HG02642 (cell line): ENCODE data around the gene SDHAF2.
A peak's percentile ranks its signal among the peaks of the same experiment; 100 is the strongest.
"Not testable (repeated sequence)": the region's sequence is repeated elsewhere in the genome, so short reads cannot be mapped to it uniquely, and the experiment has no call there.

Experiments
- ATAC-seq: cut with Tn5 transposase; IDR thresholded peaks from one replicate; pipeline ENCODE4 v1.9.1; 2021; ENCODE audit warnings: mild to moderate bottlenecking; ENCODE audit not compliant: unreplicated experiment, poor library complexity

SDHAF2 gene

DNA sequence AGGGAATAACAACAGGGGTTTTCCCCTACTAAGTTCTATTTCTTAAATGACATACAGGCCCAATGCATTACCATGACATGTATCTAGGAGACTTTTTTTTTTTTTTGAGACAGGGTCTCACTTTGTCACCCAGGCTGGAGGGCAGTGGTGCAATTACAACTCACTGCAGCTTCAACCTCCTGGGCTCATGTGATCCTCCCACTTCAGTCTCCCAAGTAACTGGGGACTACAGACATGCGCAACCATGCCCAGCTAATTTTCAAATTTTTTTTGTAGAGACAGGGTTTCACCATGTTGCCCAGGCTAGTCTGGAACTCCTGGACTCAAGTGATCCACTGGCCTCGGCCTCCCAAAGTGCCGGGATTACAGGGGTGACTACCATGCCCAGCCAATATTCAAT lies 7.7 kb upstream of the SDHAF2 start:
- ATAC-seq = no peak

DNA sequence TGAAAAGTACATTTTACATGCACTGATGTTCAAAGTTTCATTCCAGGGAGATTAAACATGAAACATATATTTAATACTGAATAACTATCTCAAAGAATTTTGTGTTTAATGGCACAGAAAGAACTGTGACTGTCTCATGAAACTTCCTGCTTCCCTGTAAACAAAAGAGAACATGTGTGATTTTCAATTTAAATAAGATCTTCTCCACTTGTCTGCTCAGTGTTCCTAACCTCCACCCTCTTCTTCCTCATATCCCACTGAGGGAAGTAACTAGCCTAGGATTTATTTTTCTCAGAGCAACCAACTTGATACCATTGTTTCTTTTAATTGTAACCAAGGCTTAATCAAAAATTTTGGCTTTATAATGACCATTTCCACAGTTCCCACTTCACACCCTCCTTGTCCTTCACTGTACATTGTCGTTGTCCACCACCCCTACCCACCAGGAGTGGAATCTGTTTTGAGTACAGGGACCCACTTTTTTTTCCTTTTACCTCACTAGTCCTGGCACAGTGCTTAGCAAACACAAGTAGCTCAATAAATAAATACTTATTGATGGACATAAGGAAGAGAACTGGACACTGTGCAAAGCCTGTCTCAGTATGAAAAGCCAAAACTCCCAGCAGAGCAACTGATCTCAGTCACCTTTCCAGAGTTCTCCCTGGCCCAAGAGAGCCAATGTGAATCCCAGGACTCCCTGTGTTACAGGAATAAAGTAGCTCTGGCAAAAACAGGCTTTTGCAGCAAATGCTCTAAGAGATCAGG lies 4.4 kb upstream of the SDHAF2 start:
- no peak for ATAC-seq

DNA sequence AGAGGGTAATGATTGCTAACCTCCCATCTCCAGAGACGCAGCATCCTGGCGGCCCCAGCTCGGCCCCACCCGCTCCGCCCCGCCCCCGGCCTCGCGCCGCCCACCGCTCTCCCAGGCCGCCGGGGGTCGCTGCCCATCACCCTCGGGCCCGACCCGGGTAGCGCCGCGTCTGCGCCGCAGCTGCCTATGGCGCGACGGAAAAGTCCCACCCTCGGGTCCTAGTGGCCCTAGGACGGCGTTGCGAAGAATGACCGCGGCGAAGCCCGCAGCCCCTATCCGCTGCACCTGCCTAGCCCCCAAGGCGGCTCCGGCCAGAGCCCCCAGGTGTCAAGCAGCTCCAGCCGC lies 606 bp upstream of the SDHAF2 start:
- ATAC-seq = peak; percentile 62

DNA sequence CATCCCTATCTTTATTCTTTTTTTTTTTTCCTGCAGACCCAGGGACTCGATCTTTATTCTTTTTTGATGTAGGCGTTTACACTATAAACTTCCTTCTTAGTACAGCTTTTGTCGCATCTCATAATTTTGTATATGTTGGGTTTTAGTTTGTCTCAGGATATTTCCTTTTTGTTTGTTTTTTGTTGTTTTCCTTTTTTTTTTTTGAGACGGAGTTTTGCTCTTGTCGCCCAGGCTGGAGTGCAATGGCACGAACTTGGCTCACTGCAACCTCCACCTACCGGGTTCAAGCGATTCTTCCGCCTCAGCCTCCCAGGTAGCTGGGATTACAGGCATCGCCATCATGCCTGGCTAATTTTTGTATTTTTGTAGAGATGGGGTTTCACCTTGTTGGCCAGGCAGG lies 915 bp downstream of the SDHAF2 start:
- not testable (repeated sequence) for ATAC-seq

DNA sequence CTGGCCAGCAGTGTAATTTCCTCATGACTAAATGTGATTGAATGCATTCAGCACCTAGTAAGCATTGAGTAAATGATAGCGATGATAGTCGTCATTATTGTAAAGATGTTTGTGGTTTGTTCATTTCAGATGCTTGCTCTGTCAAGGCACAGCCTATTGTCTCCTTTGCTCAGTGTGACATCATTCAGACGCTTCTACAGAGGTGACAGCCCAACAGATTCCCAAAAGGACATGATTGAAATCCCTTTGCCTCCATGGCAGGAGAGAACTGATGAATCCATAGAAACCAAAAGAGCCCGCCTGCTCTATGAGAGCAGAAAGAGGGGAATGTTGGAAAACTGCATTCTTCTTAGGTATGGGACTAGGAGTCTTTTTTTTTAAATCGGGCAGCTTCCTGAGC lies 7.6 kb downstream of the SDHAF2 start:
- no peak for ATAC-seq

DNA sequence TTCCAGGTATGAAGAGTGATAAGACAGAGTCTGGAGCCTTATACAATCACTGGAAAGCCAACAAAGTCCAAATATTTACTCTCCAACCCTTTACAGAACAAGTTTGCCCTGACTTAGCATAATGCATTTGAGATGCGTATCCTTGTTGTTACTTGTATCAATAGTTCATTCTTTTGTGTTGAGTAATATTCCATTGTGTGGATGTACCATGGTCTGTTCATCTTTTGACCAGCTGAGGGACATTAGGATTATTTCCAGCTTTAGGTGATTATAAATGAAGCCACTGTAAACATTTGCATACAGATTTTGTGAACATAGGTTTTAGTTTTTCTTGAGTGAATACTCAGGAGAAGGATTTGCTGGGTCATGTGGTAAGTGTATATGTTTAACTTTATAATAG lies 9.7 kb downstream of the SDHAF2 start:
- ATAC-seq = no peak

DNA sequence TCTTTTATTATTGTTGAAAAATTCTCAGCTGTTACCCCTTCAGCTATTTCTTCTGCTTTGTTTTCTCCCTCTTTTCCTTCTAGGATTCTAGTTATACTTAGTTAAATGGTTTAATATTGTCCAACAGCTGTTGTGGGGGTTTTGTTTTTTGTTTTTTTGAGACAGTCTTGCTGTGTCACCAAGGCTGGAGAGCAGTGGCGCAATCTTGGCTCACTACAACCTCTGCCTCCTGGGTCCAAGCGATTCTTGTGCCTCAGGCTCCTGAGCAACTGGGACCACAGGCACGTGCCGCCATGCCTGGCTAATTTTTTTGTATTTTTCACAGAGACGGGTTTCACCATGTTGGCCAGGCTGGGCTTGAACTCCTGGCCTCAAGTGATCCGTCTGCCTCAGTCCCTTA lies 12.7 kb downstream of the SDHAF2 start:
- ATAC-seq = no peak

DNA sequence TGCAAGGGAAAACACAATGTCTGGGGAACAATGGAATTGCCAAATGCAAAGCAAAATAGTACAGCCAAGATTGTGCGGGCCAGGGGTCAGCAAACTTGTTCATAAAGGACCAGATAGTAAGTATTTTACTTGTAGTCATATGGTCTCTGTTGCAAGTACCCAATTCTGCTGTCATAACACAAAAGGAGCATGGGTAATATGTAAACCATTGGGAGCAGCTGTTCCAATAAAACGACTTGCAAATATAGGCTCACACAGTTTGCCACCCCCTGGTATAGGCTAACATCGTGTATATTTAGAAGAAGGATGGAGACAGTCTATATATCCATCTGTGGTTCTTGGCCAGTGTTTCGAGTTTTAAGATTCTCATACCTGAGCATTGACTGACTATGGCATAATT lies 15.6 kb downstream of the SDHAF2 start:
- no peak for ATAC-seq

DNA sequence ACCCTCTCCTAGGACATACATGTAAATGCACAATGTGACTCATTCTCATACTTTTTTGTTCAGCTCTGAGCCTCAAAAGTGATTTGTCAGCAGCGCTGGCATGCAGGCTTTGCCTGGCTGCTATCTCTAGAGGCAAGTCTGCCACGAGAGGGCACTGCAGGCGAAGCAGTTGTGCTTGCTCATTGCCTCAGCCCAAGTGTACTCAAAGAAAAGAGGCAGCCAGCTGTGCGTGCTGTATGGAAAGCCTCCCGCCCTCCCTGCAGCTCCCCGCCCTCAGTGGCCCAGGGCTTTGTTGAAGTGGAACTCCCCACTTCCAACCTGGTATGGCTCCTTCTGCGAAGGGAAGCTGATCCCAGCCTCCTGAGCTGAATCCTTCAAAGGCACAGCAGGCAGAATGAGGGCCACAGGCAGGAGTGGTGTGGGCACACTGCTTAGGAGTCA lies 16.3 kb downstream of the SDHAF2 start:
- peak; percentile 78 for ATAC-seq

DNA sequence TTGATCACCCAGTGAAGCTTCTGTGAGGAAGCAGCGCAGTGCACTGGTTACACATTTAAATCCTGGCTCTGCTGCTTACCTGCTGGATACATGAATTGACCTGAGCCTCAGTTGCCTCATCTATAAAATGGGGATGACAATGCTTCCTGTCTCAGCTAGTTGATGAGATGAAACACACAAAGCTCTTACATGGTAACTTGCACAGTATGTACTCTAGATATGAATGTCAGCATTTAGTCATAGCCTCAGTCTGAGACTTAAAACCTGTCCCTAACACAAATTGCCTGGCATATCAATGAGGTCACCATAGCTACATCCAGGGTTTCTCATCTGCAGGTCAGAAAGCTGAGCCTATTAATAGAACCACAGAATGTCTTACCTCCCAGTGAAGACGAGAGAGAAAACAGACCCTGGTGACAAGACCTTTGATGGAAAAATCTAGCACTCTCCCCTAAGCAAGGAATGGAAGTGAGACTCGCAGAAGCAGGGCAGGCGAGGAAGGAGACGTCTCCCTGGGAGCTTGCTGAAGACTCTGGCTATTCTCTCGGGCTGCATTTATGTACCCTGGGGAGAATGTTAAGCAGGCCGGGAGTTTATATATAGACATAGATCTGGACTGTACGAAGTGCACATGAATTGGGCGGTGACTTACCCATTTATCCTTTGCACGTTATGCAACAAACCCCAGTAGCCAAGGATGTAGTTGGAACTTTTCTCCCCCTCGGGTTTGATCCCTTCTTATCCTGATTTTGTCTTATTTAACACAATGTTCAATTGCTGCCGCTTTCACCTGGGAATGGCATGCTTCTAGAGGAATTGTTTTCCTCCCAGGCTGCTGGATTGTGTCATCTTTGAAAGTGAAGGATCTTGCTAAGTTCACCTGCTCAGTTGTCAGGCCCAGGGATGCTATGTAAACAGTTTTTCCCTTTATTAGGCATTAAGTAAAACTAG lies 18.0 kb downstream of the SDHAF2 start:
- no peak for ATAC-seq

DNA sequence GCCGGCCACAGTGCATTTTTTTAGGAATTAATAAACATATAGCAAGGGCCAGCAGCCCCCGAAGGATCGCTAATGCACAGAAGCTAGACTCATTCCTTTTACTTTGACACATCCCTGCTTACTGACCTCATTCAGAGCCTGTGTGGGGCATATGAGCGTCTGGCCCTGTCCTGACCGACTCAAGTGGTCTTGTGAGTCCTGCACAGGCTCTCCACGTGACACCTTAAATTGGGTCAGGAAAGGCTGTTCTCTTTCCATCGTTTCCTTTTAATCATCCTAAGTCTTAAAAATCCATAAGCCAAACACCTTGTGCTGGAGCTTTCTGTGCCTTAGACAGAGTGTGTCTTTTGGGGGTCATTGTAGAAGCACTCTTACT lies 18.6 kb downstream of the SDHAF2 start:
- ATAC-seq = no peak

DNA sequence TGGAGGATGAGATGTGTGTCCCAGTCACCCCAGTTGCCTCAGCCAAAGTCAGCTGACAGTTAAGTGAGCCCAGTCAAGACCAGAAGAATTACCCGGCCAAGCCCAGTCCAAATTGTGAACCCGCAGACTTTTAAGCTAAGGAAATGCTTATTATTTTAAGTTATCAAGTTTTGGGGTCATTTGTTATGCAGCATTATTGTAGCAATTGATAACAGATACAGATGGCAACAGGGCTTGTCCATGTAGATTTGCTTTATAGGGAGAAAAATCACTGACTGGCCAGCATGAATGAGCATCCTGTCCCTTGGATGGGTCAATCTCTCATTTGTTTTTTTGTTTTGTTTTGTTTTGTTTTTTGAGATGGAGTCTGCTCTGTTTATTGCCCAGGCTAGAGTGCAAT lies 22.9 kb downstream of the SDHAF2 start:
- ATAC-seq = no peak

DNA sequence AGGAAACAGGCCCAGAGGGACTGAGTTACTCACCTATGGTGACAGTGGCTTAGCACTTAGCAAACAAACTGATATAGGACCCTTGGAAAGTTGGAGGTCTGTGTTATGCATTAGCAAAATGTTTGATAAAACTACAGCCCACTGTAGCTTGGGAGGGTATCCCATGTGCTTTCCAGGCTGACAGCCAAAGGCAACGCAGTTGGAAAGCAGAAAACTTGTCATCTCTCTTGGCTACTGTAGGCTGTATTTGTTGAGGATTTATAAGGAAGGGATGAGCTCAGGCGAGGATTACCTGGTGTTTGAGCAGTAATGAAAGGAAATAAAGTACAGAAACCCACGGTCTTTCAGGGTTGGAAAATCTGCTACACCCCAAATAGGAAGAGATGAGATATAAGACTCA lies 23.8 kb downstream of the SDHAF2 start:
- no peak for ATAC-seq

DNA sequence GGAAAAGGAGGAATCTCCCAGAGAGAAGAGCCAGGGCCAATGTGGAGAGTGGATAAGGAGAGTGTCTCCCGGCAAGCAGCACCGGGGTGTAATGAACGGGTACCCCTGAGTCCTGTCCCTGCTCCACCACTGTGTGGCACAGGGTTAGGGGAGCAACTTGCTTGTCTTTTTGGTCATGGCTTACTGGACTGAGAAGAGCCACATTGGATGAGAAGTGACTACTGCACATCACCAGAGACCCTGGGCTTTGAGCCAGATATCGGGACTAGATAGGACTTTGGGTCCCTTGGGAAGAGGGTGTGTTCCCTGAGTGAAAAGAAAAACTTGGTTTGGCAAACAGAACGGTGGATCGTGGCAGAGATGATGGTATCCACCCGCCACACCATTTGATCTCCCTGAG lies 24.6 kb downstream of the SDHAF2 start:
- ATAC-seq = no peak

DNA sequence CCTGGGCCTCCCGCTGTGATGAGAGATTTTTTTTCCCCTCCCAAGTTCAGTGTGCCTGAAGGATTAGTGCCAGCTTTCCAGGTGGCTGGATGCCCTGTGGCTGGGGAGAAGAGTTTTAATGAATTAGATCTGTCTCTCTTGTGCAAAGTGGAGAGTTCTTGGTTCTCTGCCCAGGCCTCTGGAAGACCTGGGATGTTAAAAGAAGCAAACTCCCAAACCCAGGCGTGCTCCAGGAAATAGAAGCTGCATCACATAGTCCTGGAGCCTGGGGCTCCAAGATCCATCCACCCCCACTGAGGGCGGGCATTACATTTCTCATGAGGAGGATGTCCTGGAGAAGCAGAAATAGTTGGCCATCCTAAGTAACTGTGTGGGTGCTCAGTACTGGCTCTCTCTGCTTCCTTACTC lies 30.6 kb downstream of the SDHAF2 start:
- no peak for ATAC-seq

DNA sequence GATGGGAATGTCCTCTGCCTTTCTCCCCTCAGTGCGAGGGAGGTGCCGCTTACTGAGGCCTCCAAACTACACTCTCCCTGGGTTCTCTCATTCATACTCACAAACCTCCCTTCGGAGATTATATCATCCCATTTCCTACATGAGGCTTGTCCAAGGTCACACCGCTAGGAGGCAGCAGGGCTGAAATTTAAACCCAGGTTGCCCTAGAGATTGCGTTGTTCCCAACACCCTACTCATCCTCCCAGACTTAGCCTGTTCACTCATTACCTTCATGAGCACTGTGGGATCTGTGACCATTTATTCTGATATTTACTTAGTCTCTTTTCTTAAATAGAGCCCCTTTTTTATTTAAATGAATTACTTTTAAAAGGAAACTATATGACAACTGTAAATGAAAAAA lies 31.1 kb downstream of the SDHAF2 start:
- ATAC-seq = no peak

DNA sequence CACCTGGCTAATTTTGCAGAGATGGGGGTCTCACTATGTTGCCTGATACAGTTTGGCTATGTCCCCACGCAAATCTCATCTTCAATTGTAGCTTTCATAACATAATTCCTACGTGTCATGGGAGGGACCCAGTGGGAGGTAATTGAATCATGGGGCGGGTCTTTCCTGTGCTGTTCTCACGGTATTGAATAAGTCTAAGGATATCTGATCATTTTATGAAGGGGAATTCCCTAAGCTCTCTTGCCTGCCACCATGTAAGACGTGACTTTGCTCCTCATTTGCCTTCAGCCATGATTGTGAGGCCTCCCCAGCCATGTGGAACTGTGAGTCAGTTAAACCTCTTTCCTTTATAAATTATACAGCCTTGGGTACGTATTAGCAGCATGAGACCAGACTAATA lies 37.7 kb downstream of the SDHAF2 start:
- ATAC-seq = not testable (repeated sequence)

DNA sequence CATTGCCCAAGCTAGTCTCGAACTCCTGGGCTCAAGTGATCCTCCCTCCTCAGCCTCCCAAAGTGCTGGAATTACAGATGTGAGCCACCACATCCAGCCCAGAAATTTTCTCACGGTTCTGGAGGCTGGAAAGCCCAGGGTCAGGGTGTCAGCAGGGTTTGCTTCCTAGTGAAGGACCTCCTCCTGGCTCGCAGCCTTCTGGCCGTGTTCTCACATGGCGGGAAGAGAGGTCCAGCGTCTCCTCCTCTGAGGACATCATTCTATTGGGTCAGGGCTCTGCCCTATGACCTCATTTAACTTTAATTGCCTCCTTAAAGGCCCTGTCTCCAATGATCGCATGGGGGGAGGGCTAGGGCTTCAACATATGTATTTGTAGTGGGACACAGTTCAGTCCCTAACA lies 38.1 kb downstream of the SDHAF2 start:
- ATAC-seq = no peak

DNA sequence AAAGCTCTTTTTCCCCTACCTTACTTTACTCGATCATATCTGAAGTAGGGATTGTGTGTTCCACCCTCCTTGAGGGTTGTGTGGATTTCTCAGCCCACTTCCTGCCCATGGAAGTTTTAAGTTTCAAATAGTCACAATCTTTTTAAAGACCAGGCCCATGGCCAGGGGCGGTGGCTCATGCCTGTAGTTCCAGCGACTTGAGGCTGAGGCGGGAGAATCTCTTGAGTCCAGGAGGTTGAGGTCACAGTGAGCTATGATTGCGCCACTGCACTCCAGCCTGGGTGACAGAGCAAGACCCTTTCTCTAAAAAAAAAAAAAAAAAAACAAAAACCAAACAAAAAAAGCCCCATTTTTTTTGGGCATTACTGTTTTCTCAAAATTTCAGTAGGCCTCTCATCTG lies 42.4 kb downstream of the SDHAF2 start:
- ATAC-seq = no peak

DNA sequence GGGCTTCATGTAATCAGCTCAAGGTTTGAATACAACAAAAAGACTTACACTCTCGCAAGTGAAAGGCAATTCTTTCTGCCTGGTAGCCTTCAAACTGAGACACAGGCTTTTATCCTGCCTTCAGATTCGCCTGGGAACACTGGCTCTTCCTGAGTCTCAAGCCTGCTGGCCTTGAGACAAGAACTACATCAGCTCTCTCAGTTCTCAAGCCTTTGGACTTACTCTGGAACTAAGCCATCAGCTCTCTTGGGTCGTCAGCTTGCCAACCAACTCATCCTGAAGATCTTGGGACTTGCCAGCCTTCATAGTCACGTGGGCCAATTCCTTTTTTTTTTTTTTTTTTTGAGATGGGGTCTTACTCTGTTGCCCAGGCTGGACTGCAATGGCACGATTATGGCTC lies 42.9 kb downstream of the SDHAF2 start:
- no peak for ATAC-seq

DNA sequence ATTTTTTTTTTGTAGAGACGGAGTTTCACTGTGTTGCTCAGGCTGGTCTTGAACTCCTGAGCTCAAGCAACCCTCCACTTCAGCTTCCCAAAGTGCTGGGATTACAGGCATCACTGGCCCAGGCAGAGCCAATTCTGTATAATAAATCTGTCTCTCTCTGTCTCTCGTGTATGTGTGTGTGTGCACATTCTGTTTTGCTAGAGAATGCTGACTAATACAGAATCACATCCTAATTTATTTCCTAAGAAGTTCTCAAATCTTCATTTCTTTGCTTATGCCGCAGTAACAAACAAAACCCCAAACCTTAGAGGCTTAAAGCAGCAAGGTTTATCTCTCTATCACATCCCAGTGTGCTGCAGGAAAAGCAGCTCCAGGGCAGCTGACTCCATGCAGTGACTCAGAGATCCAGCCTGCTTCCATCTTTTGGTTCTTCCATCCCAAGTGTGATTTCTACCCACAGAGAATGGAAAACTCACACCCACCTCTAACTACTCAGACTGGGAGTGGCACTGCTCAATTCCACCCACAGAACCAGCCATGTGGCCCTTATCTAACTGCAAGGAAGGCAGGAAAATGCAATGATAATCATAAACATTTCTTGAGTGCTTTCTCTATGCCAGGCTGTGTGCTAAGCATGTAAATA lies 43.6 kb downstream of the SDHAF2 start:
- ATAC-seq = no peak
